Neural progenitor cell (in vitro differentiated cells): ENCODE measurements around the gene CNOT1. TPM values are rescaled to one million over a fixed set of nuclear protein-coding genes. Genes with fewer than 3 reads are reported as not detected.

ENCODE experiments used
- DNase-seq: peaks from one replicate; pipeline ENCODE4 v3.0.0-alpha.2; 2016; ENCODE audit warnings: low spot score
- H2AFZ ChIP-seq: fragments of 200-600 bp; sonication (generic); replicated peaks from 2 replicates; pipeline ENCODE4 v1.6.1; 2016; ENCODE audit warnings: antibody characterized with exemption
- H3F3A ChIP-seq: fragments of 200-600 bp; sonication (generic); 2 replicates; pipeline ENCODE4 v1.6.1; 2016; ENCODE audit warnings: antibody characterized with exemption, low read depth
- H3K27ac ChIP-seq: fragments of 200-600 bp; sonication (generic); 2 replicates; pipeline ENCODE4 v1.5.1; 2016; ENCODE audit warnings: mild to moderate bottlenecking
- H3K27me3 ChIP-seq: fragments of 200-600 bp; sonication (generic); 2 replicates; pipeline ENCODE4 v1.6.1; 2016; ENCODE audit warnings: mild to moderate bottlenecking, moderate library complexity
- H3K36me3 ChIP-seq: fragments of 200-600 bp; sonication (generic); 2 replicates; pipeline ENCODE4 v1.5.1; 2016
- H3K4me1 ChIP-seq: fragments of 200-600 bp; sonication (generic); 2 replicates; pipeline ENCODE4 v1.6.1; 2016; ENCODE audit warnings: mixed run types
- H3K4me2 ChIP-seq: fragments of 200-600 bp; sonication (generic); 2 replicates; pipeline ENCODE4 v1.6.1; 2016
- H3K4me3 ChIP-seq: fragments of 200-600 bp; sonication (generic); 2 replicates; pipeline ENCODE4 v1.5.1; 2016
- H3K79me2 ChIP-seq: fragments of 200-600 bp; sonication (generic); 2 replicates; pipeline ENCODE4 v1.6.1; 2016; ENCODE audit warnings: low read depth
- H3K9ac ChIP-seq: fragments of 200-600 bp; sonication (generic); 2 replicates; pipeline ENCODE4 v1.6.1; 2016
- H3K9me3 ChIP-seq: fragments of 200-600 bp; sonication (generic); 2 replicates; pipeline ENCODE4 v1.5.1; 2016; ENCODE audit warnings: low read depth
- H4K20me1 ChIP-seq: fragments of 200-600 bp; sonication (generic); 2 replicates; pipeline ENCODE4 v1.6.1; 2016; ENCODE audit warnings: low read depth
- H3K27ac Mint-ChIP-seq: 3 replicates; pipeline ENCODE4 v1.8.0; 2021; ENCODE audit warnings: mixed read lengths
- H3K27me3 Mint-ChIP-seq: 2 replicates; pipeline ENCODE4 v1.8.0; 2022; ENCODE audit warnings: low read depth, mild to moderate bottlenecking, inconsistent platforms, moderate library complexity, mixed read lengths; ENCODE audit not compliant: insufficient read depth
- H3K36me3 Mint-ChIP-seq: 3 replicates; pipeline ENCODE4 v1.8.0; 2021; ENCODE audit warnings: mixed read lengths
- H3K4me1 Mint-ChIP-seq: 3 replicates; pipeline ENCODE4 v1.8.0; 2021; ENCODE audit warnings: mixed read lengths
- H3K4me3 Mint-ChIP-seq: 3 replicates; pipeline ENCODE4 v1.8.0; 2021; ENCODE audit warnings: mild to moderate bottlenecking, moderate library complexity, mixed read lengths
- H3K9me3 Mint-ChIP-seq: 3 replicates; pipeline ENCODE4 v1.8.0; 2020; ENCODE audit warnings: mixed read lengths
- EZH2 ChIP-seq: fragments of 200-600 bp; sonication (generic); IDR thresholded peaks from 2 replicates; pipeline ENCODE4 v1.6.1; 2017; ENCODE audit warnings: antibody characterized with exemption, mild to moderate bottlenecking, moderate library complexity
- EZH2phosphoT487 ChIP-seq: fragments of 200-600 bp; sonication (generic); IDR thresholded peaks from 2 replicates; pipeline ENCODE4 v1.6.1; 2017; ENCODE audit warnings: antibody characterized with exemption
- total RNA-seq: library from RNA; depleted of rRNA; stranded (reverse); fragments of >200 nt; gene quantifications from 2 replicates; pipeline ENCODE4 v1.2.3, GENCODE V29; 2015; ENCODE audit warnings: low replicate concordance
- TF ChIP-seq, protein P1 (sequence below): fragments of 200-600 bp; sonication (generic); IDR thresholded peaks from 2 replicates; pipeline ENCODE4 v1.5.1; 2017; ENCODE audit warnings: antibody characterized with exemption, mild to moderate bottlenecking

CNOT1 gene
- total RNA-seq, 1 donor from 2014 or later: 241 TPM

DNA sequence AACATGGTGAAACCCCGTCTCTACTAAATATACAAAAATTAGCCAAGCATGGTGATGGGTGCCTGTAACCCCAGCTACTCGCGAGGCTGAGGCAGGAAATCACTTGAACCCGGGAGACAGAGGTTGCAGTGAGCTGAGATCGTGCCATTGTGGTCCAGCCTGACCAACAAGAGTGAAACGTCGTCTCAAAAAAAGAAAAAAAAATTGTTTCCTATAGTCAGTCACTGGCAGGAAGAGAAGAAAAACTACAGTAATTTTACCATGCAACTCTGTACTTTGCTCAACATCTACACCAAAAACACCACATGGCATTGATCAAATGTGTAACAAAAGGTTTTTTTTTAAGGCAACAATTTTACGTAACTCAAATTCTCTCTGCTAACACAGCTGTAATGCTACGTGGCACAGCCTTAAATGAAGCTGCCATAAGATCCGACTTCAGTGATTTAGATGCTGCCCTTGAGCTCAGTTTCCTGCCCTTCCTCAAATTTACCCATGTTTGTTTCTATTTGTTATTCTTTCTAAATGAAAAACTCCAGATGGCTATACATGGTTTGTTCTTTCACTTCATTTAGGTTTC lies 40.2 kb downstream of the CNOT1 start:
- Histone ChIP-seq H3K4me2 (no peak overlapping the region), H3K36me3 (peaks cover 47% of the 10 kb centered on the region), H3F3A (peaks cover 31% of the 10 kb centered on the region), H3K79me2 (peaks cover 89% of the 10 kb centered on the region), H3K27ac (no peak overlapping the region), H4K20me1 (peaks cover 49% of the 10 kb centered on the region), H3K4me1 (no peaks in the 10 kb centered on the region), H3K9ac (no peak overlapping the region), H3K4me3 (no peak overlapping the region), H2AFZ (no peak overlapping the region), H3K27me3 (no peaks in the 10 kb centered on the region), H3K9me3 (no peaks in the 10 kb centered on the region)
- peaks cover 44% of the 10 kb centered on the region for H3K36me3 Mint-ChIP-seq
- TF ChIP-seq, protein P1, sequence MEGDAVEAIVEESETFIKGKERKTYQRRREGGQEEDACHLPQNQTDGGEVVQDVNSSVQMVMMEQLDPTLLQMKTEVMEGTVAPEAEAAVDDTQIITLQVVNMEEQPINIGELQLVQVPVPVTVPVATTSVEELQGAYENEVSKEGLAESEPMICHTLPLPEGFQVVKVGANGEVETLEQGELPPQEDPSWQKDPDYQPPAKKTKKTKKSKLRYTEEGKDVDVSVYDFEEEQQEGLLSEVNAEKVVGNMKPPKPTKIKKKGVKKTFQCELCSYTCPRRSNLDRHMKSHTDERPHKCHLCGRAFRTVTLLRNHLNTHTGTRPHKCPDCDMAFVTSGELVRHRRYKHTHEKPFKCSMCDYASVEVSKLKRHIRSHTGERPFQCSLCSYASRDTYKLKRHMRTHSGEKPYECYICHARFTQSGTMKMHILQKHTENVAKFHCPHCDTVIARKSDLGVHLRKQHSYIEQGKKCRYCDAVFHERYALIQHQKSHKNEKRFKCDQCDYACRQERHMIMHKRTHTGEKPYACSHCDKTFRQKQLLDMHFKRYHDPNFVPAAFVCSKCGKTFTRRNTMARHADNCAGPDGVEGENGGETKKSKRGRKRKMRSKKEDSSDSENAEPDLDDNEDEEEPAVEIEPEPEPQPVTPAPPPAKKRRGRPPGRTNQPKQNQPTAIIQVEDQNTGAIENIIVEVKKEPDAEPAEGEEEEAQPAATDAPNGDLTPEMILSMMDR: no peak
- TF ChIP-seq EZH2 (no peak), EZH2phosphoT487 (no peak)
- H3K9me3 Mint-ChIP-seq: no peaks in the 10 kb centered on the region
- H3K4me3 Mint-ChIP-seq: no peak overlapping the region
- H3K27me3 Mint-ChIP-seq: no peaks in the 10 kb centered on the region
- no peak overlapping the region for H3K27ac Mint-ChIP-seq
- H3K4me1 Mint-ChIP-seq: no peaks in the 10 kb centered on the region
- no peak for DNase-seq

DNA sequence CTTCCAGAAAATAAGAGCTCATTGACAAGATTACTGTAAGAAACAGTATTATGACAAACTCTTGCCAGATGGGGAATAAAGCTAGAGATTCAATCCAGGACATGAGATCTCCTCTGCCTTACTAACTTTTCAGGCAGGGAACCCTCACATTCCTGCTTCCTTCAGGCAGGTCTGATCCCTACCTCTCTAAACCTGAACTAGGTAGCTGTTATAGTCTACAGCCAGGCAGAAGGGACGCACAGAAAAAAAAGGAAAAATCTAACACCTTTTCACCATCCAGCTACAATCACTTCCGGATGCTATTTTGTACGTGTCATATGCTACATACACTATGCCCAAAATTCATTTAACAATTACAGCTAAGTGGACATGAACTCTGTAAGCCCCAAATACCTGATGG lies 41.2 kb downstream of the CNOT1 start:
- Histone ChIP-seq H3K27me3 (no peaks in the 10 kb centered on the region), H3K4me2 (no peak overlapping the region), H3K9ac (no peak overlapping the region), H3K4me3 (no peak overlapping the region), H3K4me1 (no peaks in the 10 kb centered on the region), H3K9me3 (no peaks in the 10 kb centered on the region), H2AFZ (no peak overlapping the region), H3F3A (peaks cover 28% of the 10 kb centered on the region), H3K27ac (no peak overlapping the region), H4K20me1 (peaks cover 41% of the 10 kb centered on the region), H3K36me3 (peaks cover 47% of the 10 kb centered on the region), H3K79me2 (peaks cover 85% of the 10 kb centered on the region)
- H3K36me3 Mint-ChIP-seq: peaks cover 41% of the 10 kb centered on the region
- H3K4me1 Mint-ChIP-seq: no peaks in the 10 kb centered on the region
- no peaks in the 10 kb centered on the region for H3K27me3 Mint-ChIP-seq
- H3K9me3 Mint-ChIP-seq: no peaks in the 10 kb centered on the region
- no peak overlapping the region for H3K27ac Mint-ChIP-seq
- TF ChIP-seq, protein P1: no peak
- TF ChIP-seq EZH2phosphoT487: no peak
- TF ChIP-seq EZH2: no peak
- no peak overlapping the region for H3K4me3 Mint-ChIP-seq
- no peak for DNase-seq

DNA sequence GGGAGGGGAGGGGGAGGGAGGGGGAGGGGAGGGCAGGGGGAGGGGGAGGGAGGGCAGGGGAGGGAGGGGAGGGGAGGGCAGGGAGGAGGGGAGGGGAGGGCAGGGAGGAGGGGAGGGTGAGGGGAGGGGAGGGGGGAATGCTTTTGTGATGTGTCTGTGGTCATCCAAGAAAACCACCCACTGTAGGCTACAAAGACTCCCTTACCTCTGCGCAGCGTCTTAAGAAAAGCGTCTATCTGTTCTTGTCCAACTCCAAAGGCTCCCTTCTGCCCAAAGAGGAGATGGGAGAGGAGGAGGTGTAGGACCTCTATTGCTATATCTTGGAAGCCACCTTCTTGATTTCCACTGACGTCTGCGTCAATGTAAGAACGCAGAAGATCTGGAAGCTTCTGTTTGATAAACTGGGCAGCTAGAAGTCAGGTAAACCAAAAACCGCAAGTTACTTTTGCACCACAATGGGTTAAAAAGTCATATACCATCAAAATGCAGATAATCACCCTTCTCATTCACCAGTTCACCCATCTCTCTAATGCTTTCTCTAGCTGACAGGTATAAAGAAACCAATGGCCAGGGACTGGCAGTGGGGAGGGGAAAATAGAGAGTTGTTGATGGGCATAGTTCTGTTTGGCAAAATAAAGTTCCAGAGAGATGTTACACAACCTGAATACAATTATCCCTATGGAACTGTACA lies 43.1 kb downstream of the CNOT1 start:
- no peak for DNase-seq
- Histone ChIP-seq H3K4me1 (no peaks in the 10 kb centered on the region), H3K79me2 (peaks cover 70% of the 10 kb centered on the region), H2AFZ (no peak overlapping the region), H3K36me3 (peaks cover 51% of the 10 kb centered on the region), H3K4me2 (no peak overlapping the region), H4K20me1 (peaks cover 24% of the 10 kb centered on the region), H3K9me3 (no peaks in the 10 kb centered on the region), H3K27ac (no peak overlapping the region), H3F3A (peaks cover 28% of the 10 kb centered on the region), H3K27me3 (no peaks in the 10 kb centered on the region), H3K4me3 (no peak overlapping the region), H3K9ac (no peak overlapping the region)
- H3K27me3 Mint-ChIP-seq: no peaks in the 10 kb centered on the region
- TF ChIP-seq EZH2: no peak
- no peak for TF ChIP-seq EZH2phosphoT487
- TF ChIP-seq, protein P1: no peak
- H3K9me3 Mint-ChIP-seq: no peaks in the 10 kb centered on the region
- no peak overlapping the region for H3K4me3 Mint-ChIP-seq
- H3K36me3 Mint-ChIP-seq: peaks cover 46% of the 10 kb centered on the region
- H3K4me1 Mint-ChIP-seq: no peaks in the 10 kb centered on the region
- no peak overlapping the region for H3K27ac Mint-ChIP-seq
